ENCODE measurements around the gene FGF14.

GRCh38 chr13:101985321-101985720 is 416.5 kb downstream of the FGF14 start:
- TF ChIP-seq SUZ12 (IDR thresholded peaks at IDR 0.05; ENCODE audit: extremely low read depth, insufficient read depth, insufficient read length), result no peak
- TF ChIP-seq ZNF274 (IDR thresholded peaks at IDR 0.05; ENCODE audit: low read depth, low read length), result no peak
- no peak for TF ChIP-seq YY1 (IDR thresholded peaks at IDR 0.05; ENCODE audit: insufficient read depth, insufficient read length)
